NK-92 (cell line): ENCODE data around the gene RPRD1B.

Experiments used
- DNase-seq: peaks from one replicate; lab custom pipeline; 2025; ENCODE audit not compliant: unreplicated experiment; lab: John Stamatoyannopoulos, UW

RPRD1B gene

GRCh38 chr20:38072898-38073297 lies 39.4 kb downstream of the RPRD1B start:
- DNase-seq: no peak

GRCh38 chr20:38073307-38074071 lies 39.9 kb downstream of the RPRD1B start:
- no peak for DNase-seq

GRCh38 chr20:38075161-38075998 lies 41.8 kb downstream of the RPRD1B start:
- DNase-seq: no peak

GRCh38 chr20:38076548-38076947 lies 43.0 kb downstream of the RPRD1B start:
- DNase-seq: no peak

GRCh38 chr20:38078084-38078483 lies 44.5 kb downstream of the RPRD1B start:
- no peak for DNase-seq

- DNase-seq: no peak
Observed at GRCh38 chr20:38079353-38079752, 45.8 kb downstream of the RPRD1B start.

GRCh38 chr20:38081575-38081974 lies 48.0 kb downstream of the RPRD1B start:
- no peak for DNase-seq

- DNase-seq: no peak
Observed at GRCh38 chr20:38082894-38083293, 49.3 kb downstream of the RPRD1B start.

- DNase-seq: no peak
Observed at GRCh38 chr20:38083338-38084048, 49.9 kb downstream of the RPRD1B start.

GRCh38 chr20:38084425-38084951 lies 50.9 kb downstream of the RPRD1B start:
- no peak for DNase-seq

GRCh38 chr20:38085026-38085425 lies 51.5 kb downstream of the RPRD1B start:
- DNase-seq: no peak

- no peak for DNase-seq
Observed at GRCh38 chr20:38089500-38089899, 56.0 kb downstream of the RPRD1B start.

GRCh38 chr20:38090061-38090460 lies 56.5 kb downstream of the RPRD1B start:
- DNase-seq: no peak

GRCh38 chr20:38091441-38092216 lies 58.1 kb downstream of the RPRD1B start:
- DNase-seq: no peak

- DNase-seq: no peak
Observed at GRCh38 chr20:38092260-38092857, 58.8 kb downstream of the RPRD1B start.

- DNase-seq: no peak
Observed at GRCh38 chr20:38092915-38093314, 59.4 kb downstream of the RPRD1B start.

GRCh38 chr20:38093641-38094077 lies 60.1 kb downstream of the RPRD1B start:
- DNase-seq: no peak

GRCh38 chr20:38094373-38094891 lies 60.9 kb downstream of the RPRD1B start:
- no peak for DNase-seq

- DNase-seq: no peak
Observed at GRCh38 chr20:38095017-38095686, 61.6 kb downstream of the RPRD1B start.
